Gastroesophageal sphincter (tissue), 3 donors: ENCODE data around the gene EDEM2.
"Not testable (repeated sequence)": the region's sequence is repeated elsewhere in the genome, so short reads cannot be mapped to it uniquely, and the experiment has no call there.

ENCODE experiments used
- CTCF ChIP-seq, 4 experiments: fragments of 200-600 bp in 2 of 4; fragments of 450-650 bp in 2 of 4; sonication (generic) in 1 of 4; IDR thresholded peaks; one replicate each; pipeline ENCODE4 v1.5.1; 2017 to 2019; ENCODE audit warnings: antibody characterized with exemption in 4 of 4, mild to moderate bottlenecking in 2 of 4, moderate library complexity in 2 of 4
- POLR2A ChIP-seq, 2 donors: fragments of 450-650 bp; IDR thresholded peaks; one replicate each; pipeline ENCODE4 v1.6.1; 2017; ENCODE audit warnings: antibody characterized with exemption in 2 of 2, mild to moderate bottlenecking in 2 of 2, moderate library complexity in 1 of 2

GRCh38 chr20:35112276-35112675, 34.9 kb downstream of the EDEM2 start:
- TF ChIP-seq CTCF, POLR2A (IDR thresholded peaks at IDR 0.05): not testable (repeated sequence)
